Endothelial cell of umbilical vein (primary cell): ENCODE measurements around the gene HAUS5. TPM values are rescaled to one million over a fixed set of nuclear protein-coding genes. Genes with fewer than 3 reads are reported as not detected.

Experiments used
- BruUV-seq: library from RNA; stranded (reverse); fragments of 400-500 nt; replicated peaks from 2 replicates; lab custom pipeline; 2021; lab: Mats Ljungman, UMichigan
- CTCF ChIA-PET: fragments of 300-600, 350-600 bp; sonication (Branson Sonifier 250); formaldehyde crosslinking; loops from one replicate; lab custom pipeline; 2021; ENCODE audit warnings: antibody characterized with exemption, inconsistent platforms; lab: Charles Lee
- POLR2A ChIA-PET: fragments of 300-600, 350-600 bp; sonication (Branson Sonifier 250); formaldehyde crosslinking; loops from one replicate; lab custom pipeline; 2021; ENCODE audit warnings: antibody characterized with exemption, inconsistent platforms; lab: Charles Lee
- DNase-seq: peaks from one replicate; pipeline ENCODE4 v3.0.0-alpha.2; 2011; ENCODE audit warnings: low read depth, low spot score
- FAIRE-seq: peaks from 2 replicates; lab custom pipeline; 2011; peaks lifted over from hg19 to GRCh38; lab: Jason Lieb, UNC
- H2AFZ ChIP-seq: 2 replicates; pipeline ENCODE4 v1.6.0; 2012; ENCODE audit warnings: low read depth, low read length, control low read depth, inconsistent platforms
- H3K27ac ChIP-seq: 2 replicates; pipeline ENCODE4 v1.5.1; 2011; ENCODE audit warnings: low read depth, mild to moderate bottlenecking, control low read depth, low read length, moderate library complexity; ENCODE audit not compliant: insufficient read depth
- H3K27me3 ChIP-seq, 2 experiments: 2 replicates each; pipeline versions ENCODE4 v1.6.0 to v1.6.1; 2011; ENCODE audit warnings: low read length in 2 of 2, mixed read lengths in 1 of 2; ENCODE audit not compliant: control insufficient read depth in 2 of 2, insufficient read depth in 2 of 2
- H3K36me3 ChIP-seq, 2 experiments: 2 replicates in 1 of 2; 3 replicates in 1 of 2; pipeline ENCODE4 v1.5.1; 2011; ENCODE audit warnings: low read length in 2 of 2, mild to moderate bottlenecking in 1 of 2, moderate library complexity in 1 of 2; ENCODE audit not compliant: control insufficient read depth in 2 of 2, insufficient read depth in 2 of 2; ENCODE audit errors: extremely low read depth in 1 of 2
- H3K4me1 ChIP-seq: 3 replicates; pipeline ENCODE4 v1.5.1; 2011; ENCODE audit warnings: mild to moderate bottlenecking, low read length; ENCODE audit not compliant: control insufficient read depth, insufficient read depth; ENCODE audit errors: extremely low read depth
- H3K4me2 ChIP-seq: 2 replicates; pipeline ENCODE4 v1.6.1; 2011; ENCODE audit warnings: low read length, control low read depth, mixed read lengths; ENCODE audit not compliant: insufficient read depth
- H3K4me3 ChIP-seq, 3 experiments: fragments of 200-600 bp in 1 of 3; sonication (generic), shearing (Covaris generic) in 1 of 3; replicated peaks in 1 of 3; 2 replicates each; pipeline ENCODE4 v1.5.1; 2011 to 2016; ENCODE audit warnings: control low read depth in 3 of 3, low read length in 3 of 3, mild to moderate bottlenecking in 2 of 3, inconsistent platforms in 1 of 3, low read depth in 1 of 3, moderate library complexity in 1 of 3; ENCODE audit not compliant: insufficient read depth in 1 of 3
- H3K79me2 ChIP-seq: 2 replicates; pipeline ENCODE4 v1.6.0; 2012; ENCODE audit warnings: low read length, inconsistent platforms; ENCODE audit not compliant: control insufficient read depth, insufficient read depth
- H3K9ac ChIP-seq: replicated peaks from 2 replicates; pipeline ENCODE3; 2011; ENCODE audit warnings: low read length, control low read depth; ENCODE audit not compliant: insufficient read depth; ENCODE audit errors: extremely low read depth
- H3K9me1 ChIP-seq: replicated peaks from 3 replicates; pipeline ENCODE4 v1.6.0; 2011; ENCODE audit warnings: mild to moderate bottlenecking, low read length; ENCODE audit not compliant: control insufficient read depth, insufficient read depth; ENCODE audit errors: extremely low read depth
- H3K9me3 ChIP-seq: replicated peaks from 2 replicates; pipeline ENCODE4 v1.5.1; 2012; ENCODE audit warnings: low read length, inconsistent platforms; ENCODE audit not compliant: control insufficient read depth, insufficient read depth
- H4K20me1 ChIP-seq: replicated peaks from 2 replicates; pipeline ENCODE3; 2011; ENCODE audit warnings: mild to moderate bottlenecking, low read length; ENCODE audit not compliant: control insufficient read depth, insufficient read depth; ENCODE audit errors: extremely low read depth
- EZH2 ChIP-seq: IDR thresholded peaks from 2 replicates; pipeline ENCODE4 v1.6.1; 2012; ENCODE audit warnings: borderline replicate concordance, low read depth, mild to moderate bottlenecking, moderate library complexity, low read length, inconsistent platforms; ENCODE audit not compliant: severe bottlenecking
- FOS ChIP-seq: IDR thresholded peaks from 2 replicates; pipeline ENCODE4 v1.6.1; 2011; ENCODE audit warnings: mild to moderate bottlenecking, low read length, moderate library complexity, borderline replicate concordance; ENCODE audit not compliant: insufficient read depth
- GATA2 ChIP-seq: IDR thresholded peaks from 2 replicates; pipeline ENCODE4 v1.7.0; 2011; ENCODE audit warnings: low read depth, mild to moderate bottlenecking, moderate library complexity, mixed read lengths, low read length; ENCODE audit not compliant: insufficient read length, insufficient read depth
- JUN ChIP-seq: IDR thresholded peaks from 2 replicates; pipeline ENCODE4 v1.6.1; 2011; ENCODE audit warnings: borderline replicate concordance, low read depth; ENCODE audit not compliant: insufficient read length, insufficient read depth
- MAX ChIP-seq: IDR thresholded peaks from 2 replicates; pipeline ENCODE4 v1.6.1; 2011; ENCODE audit not compliant: insufficient read depth, insufficient read length
- MYC ChIP-seq: IDR thresholded peaks from one replicate; pipeline ENCODE4 v1.6.1; 2011; ENCODE audit warnings: mild to moderate bottlenecking, low read depth, low read length
- POLR2A ChIP-seq: IDR thresholded peaks from 2 replicates; pipeline ENCODE4 v1.6.1; 2012; ENCODE audit warnings: low read depth, mild to moderate bottlenecking, control low read depth, low read length
- POLR2AphosphoS5 ChIP-seq: IDR thresholded peaks from 2 replicates; pipeline ENCODE4 v1.6.1; 2012; ENCODE audit warnings: low read depth, mild to moderate bottlenecking, control low read depth, low read length, moderate library complexity; ENCODE audit not compliant: insufficient read depth
- dilution Hi-C: fragments of 300-500 bp; cut with MboI; formaldehyde crosslinking; loops from one replicate; pipeline ENCODE4 v1.15.0; 2019; ENCODE audit warnings: low sequenced_read_pairs; ENCODE audit not compliant: extremely low pct_ligation_motif_present
- intact Hi-C: fragments of 100-400 bp; cut with micrococcal nuclease; formaldehyde crosslinking; loops from one replicate; pipeline ENCODE4 v1.10.0; 2022
- polyA plus RNA-seq, 4 experiments: library from polyadenylated mRNA; depleted of rRNA in 3 of 4; stranded (reverse) in 3 of 4; unstranded in 1 of 4; fragments of >200 nt; gene quantifications; 2 replicates each; pipeline versions ENCODE4 v1.2.1 to v1.2.3, GENCODE V29; 2011 to 2012; ENCODE audit warnings: missing spikeins in 1 of 4
- total RNA-seq: library from RNA; stranded (reverse); gene quantifications from 2 replicates; pipeline ENCODE4 v1.2.3, GENCODE V29; 2021
- TF ChIP-seq, protein P1 (sequence below), 2 donors: IDR thresholded peaks; 1 replicate in 1 of 2; 2 replicates in 1 of 2; pipeline ENCODE4 v1.5.1; 2011; ENCODE audit warnings: low read length in 2 of 2, mild to moderate bottlenecking in 2 of 2, moderate library complexity in 2 of 2, control low read depth in 1 of 2, inconsistent platforms in 1 of 2, low read depth in 1 of 2; ENCODE audit not compliant: insufficient read depth in 1 of 2; ENCODE audit errors: extremely low read depth in 1 of 2

The HAUS5 gene
- total and polyA plus RNA-seq, 2 donors (not counting 3 experiments of a cell fraction or from before 2014, with no cell fraction given) = 8.9 to 19.0 TPM

DNA sequence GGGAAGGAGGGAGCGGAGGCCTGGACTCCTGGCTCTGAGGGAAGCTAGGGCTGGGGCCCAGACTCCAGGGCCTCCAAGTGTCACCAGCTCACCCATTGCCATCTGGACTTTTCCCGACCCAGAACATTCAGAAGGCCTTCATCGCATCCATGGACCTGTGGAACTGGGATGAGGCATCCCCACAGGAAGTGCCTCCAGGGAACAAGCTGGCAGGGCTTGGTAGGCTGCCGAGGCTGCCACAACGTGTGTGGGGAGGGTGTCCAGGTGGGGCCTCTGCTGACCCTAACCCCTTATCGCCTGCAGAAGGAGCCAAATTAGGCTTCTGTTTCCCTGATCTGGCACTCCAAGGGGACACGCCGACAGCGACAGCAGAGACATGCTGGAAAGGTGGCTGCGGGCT, 29.8 kb downstream of the HAUS5 start:
- dilution Hi-C loops (no loop called here), intact Hi-C loops (no loop called here)
- TF ChIP-seq JUN (no peak), MYC (no peak), POLR2AphosphoS5 (no peak), GATA2 (no peak), EZH2 (no peak), POLR2A (no peak), FOS (no peak), MAX (no peak)
- TF ChIP-seq, protein P1, sequence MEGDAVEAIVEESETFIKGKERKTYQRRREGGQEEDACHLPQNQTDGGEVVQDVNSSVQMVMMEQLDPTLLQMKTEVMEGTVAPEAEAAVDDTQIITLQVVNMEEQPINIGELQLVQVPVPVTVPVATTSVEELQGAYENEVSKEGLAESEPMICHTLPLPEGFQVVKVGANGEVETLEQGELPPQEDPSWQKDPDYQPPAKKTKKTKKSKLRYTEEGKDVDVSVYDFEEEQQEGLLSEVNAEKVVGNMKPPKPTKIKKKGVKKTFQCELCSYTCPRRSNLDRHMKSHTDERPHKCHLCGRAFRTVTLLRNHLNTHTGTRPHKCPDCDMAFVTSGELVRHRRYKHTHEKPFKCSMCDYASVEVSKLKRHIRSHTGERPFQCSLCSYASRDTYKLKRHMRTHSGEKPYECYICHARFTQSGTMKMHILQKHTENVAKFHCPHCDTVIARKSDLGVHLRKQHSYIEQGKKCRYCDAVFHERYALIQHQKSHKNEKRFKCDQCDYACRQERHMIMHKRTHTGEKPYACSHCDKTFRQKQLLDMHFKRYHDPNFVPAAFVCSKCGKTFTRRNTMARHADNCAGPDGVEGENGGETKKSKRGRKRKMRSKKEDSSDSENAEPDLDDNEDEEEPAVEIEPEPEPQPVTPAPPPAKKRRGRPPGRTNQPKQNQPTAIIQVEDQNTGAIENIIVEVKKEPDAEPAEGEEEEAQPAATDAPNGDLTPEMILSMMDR (IDR thresholded peaks at IDR 0.05; ENCODE audit: extremely low read depth in 1 of 2, insufficient read depth in 1 of 2, low read depth in 1 of 2, low read length in 2 of 2) = no peak
- BruUV-seq = no TSS peak
- peaks cover 0 to 8% of the 10 kb centered on the region in 2 experiments for H3K36me3 ChIP-seq
- no peak overlapping the region for H3K4me3 ChIP-seq
- H3K9ac ChIP-seq = no peak overlapping the region
- no peaks in the 10 kb centered on the region for H3K79me2 ChIP-seq
- DNase-seq (no peak), FAIRE-seq (peak; percentile 33)
- H4K20me1 ChIP-seq = no peaks in the 10 kb centered on the region
- peak overlapping the region; percentile 15 for H2AFZ ChIP-seq
- no peaks in the 10 kb centered on the region for H3K27me3 ChIP-seq
- CTCF ChIA-PET = no interaction called here
- H3K9me1 ChIP-seq = no peaks in the 10 kb centered on the region
- H3K4me1 ChIP-seq = peaks cover 18% of the 10 kb centered on the region
- H3K4me2 ChIP-seq = no peak overlapping the region
- no peaks in the 10 kb centered on the region for H3K9me3 ChIP-seq
- POLR2A ChIA-PET = no interaction called here
- H3K27ac ChIP-seq = no peak overlapping the region
